Astrocyte of the cerebellum (primary cell): ENCODE measurements around the gene FDCSP.
"Not testable (repeated sequence)": the region's sequence is repeated elsewhere in the genome, so short reads cannot be mapped to it uniquely, and the experiment has no call there.

Experiments used
- DNase-seq: peaks from one replicate; pipeline ENCODE4 v3.0.0-alpha.2; 2011; ENCODE audit warnings: low read depth
- H3K4me3 ChIP-seq: 2 replicates; pipeline ENCODE4 v1.5.1; 2011; ENCODE audit warnings: mild to moderate bottlenecking, low read depth, low read length, moderate library complexity
- CTCF ChIP-seq: IDR thresholded peaks from 2 replicates; pipeline ENCODE4 v1.5.1; 2012; ENCODE audit warnings: low read length, low read depth, moderate library complexity, mild to moderate bottlenecking; ENCODE audit errors: missing control alignments
- in situ Hi-C: cut with HindIII; loops from 2 replicates; pipeline ENCODE4 v1.10.0; 2017; ENCODE audit warnings: low sequenced_read_pairs

Gene FDCSP

GRCh38 chr4:70239131-70239883 lies 13.4 kb downstream of the FDCSP start:
- no peak for TF ChIP-seq CTCF
- DNase-seq, result no peak
- in situ Hi-C loops, result no loop called here
- no peak overlapping the region for H3K4me3 ChIP-seq

GRCh38 chr4:70239884-70240591 lies 14.1 kb downstream of the FDCSP start:
- TF ChIP-seq CTCF, result no peak
- H3K4me3 ChIP-seq, result no peak overlapping the region
- no peak for DNase-seq
- in situ Hi-C loops, result no loop called here

- in situ Hi-C loops, H3K4me3 ChIP-seq, DNase-seq: not testable (repeated sequence)
Observed at GRCh38 chr4:70242297-70242696, 16.4 kb downstream of the FDCSP start, which contains the start of gene CSN3. CSN3 (plus strand) TSS chr4:70242597; CDS start chr4:70244820, 2,223 bp downstream.

- in situ Hi-C loops, result no loop called here
- no peak for DNase-seq
- no peak overlapping the region for H3K4me3 ChIP-seq
- TF ChIP-seq CTCF, result no peak
Observed at GRCh38 chr4:70243091-70243490, 17.2 kb downstream of the FDCSP start.

GRCh38 chr4:70251250-70251944 lies 25.5 kb downstream of the FDCSP start:
- H3K4me3 ChIP-seq, result no peak overlapping the region
- TF ChIP-seq CTCF, result no peak
- in situ Hi-C loops, result no loop called here
- DNase-seq, result no peak

- in situ Hi-C loops, result no loop called here
- TF ChIP-seq CTCF, result no peak
- H3K4me3 ChIP-seq, result no peak overlapping the region
- DNase-seq, result no peak
Observed at GRCh38 chr4:70251945-70252277, 26.0 kb downstream of the FDCSP start.

GRCh38 chr4:70269674-70270073 lies 43.8 kb downstream of the FDCSP start:
- no peak for TF ChIP-seq CTCF
- no peak for DNase-seq
- in situ Hi-C loops, result no loop called here
- H3K4me3 ChIP-seq, result no peak overlapping the region
